ENCODE data around the gene SETBP1. TPM values are rescaled to one million over a fixed set of nuclear protein-coding genes. Genes with fewer than 3 reads are reported as not detected.

The SETBP1 gene
- total and polyA plus RNA-seq, 2 of the 8 experiments (the other 6 are each of a cell fraction or from before 2014, with no cell fraction given): 2.0 to 6.5 TPM

DNA sequence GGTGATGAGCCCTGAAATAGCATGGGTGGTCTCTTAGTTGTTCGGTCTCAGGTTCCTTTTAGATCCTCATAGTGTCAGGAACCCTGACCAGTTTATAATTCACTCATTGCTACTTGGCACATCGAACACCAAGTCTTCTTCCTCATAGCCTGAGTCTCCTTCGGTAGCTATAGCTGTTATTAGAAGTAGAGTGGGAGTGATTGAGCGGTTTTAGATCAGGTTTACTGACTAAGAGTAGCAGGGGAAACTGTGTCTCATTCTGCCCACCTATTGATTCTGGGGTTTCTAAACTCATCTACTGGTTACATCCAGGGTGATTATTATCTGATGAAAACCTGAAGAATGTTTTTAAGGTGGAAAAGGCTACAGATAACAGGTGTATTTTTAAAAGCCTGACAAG lies 114.6 kb downstream of the SETBP1 start:
- no peak overlapping the region for H3K4me2 ChIP-seq (ENCODE audit: insufficient read depth in 1 of 2, low read depth in 2 of 2, low read length in 2 of 2)
- H3K9me3 ChIP-seq (ENCODE audit: insufficient read depth in 2 of 2, low read depth in 1 of 2, low read length in 1 of 2): no peaks in the 10 kb centered on the region
- H3K14ac ChIP-seq (ENCODE audit: insufficient read length): no peak overlapping the region
- H3K27ac ChIP-seq (ENCODE audit: low read depth, low read length): no peak overlapping the region
- no peak overlapping the region for H2BK5ac ChIP-seq (ENCODE audit: low read depth, low read length)
- ChIA-PET POLR2A (ENCODE audit: partially characterized antibody) (no interaction called here), CTCF (ENCODE audit: partially characterized antibody) (interaction anchor here (1.3 kb wide), 1 partner anchor 15 kb away, joined by 3 read pairs; no protein-coding TSS in a partner anchor)
- peaks cover 0 to 4% (median 4%) of the 10 kb centered on the region in 4 experiments; a peak in 4 of 7 replicates for H3K4me1 ChIP-seq (replicated peaks in 1 of 4; ENCODE audit: control insufficient read depth in 3 of 4, insufficient read depth in 4 of 4, low read length in 3 of 4)
- H2BK12ac ChIP-seq (ENCODE audit: low read depth, low read length): no peak overlapping the region
- no peaks in the 10 kb centered on the region for H3K23me2 ChIP-seq (ENCODE audit: low read depth, low read length)
- no peak overlapping the region for H3K56ac ChIP-seq (replicated peaks; ENCODE audit: insufficient read length, low read depth, low read length)
- no peak for TF ChIP-seq GABPA (IDR thresholded peaks at IDR 0.05; ENCODE audit: borderline replicate concordance, insufficient read depth, low read length)
- TF ChIP-seq CBX5 (IDR thresholded peaks at IDR 0.05; ENCODE audit: low read depth, low read length): no peak
- no peak for TF ChIP-seq ASH2L (IDR thresholded peaks at IDR 0.05; ENCODE audit: low read length)
- no peak for TF ChIP-seq SIRT6 (IDR thresholded peaks at IDR 0.05; ENCODE audit: low read length)
- TF ChIP-seq, protein P1, sequence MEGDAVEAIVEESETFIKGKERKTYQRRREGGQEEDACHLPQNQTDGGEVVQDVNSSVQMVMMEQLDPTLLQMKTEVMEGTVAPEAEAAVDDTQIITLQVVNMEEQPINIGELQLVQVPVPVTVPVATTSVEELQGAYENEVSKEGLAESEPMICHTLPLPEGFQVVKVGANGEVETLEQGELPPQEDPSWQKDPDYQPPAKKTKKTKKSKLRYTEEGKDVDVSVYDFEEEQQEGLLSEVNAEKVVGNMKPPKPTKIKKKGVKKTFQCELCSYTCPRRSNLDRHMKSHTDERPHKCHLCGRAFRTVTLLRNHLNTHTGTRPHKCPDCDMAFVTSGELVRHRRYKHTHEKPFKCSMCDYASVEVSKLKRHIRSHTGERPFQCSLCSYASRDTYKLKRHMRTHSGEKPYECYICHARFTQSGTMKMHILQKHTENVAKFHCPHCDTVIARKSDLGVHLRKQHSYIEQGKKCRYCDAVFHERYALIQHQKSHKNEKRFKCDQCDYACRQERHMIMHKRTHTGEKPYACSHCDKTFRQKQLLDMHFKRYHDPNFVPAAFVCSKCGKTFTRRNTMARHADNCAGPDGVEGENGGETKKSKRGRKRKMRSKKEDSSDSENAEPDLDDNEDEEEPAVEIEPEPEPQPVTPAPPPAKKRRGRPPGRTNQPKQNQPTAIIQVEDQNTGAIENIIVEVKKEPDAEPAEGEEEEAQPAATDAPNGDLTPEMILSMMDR (IDR thresholded peaks at IDR 0.05; ENCODE audit: control extremely low read depth in 1 of 3, insufficient read depth in 1 of 3, low read depth in 1 of 3, low read length in 3 of 3): no peak
- TF ChIP-seq ZNF274 (IDR thresholded peaks at IDR 0.05; ENCODE audit: borderline replicate concordance, extremely low read depth, low read length): no peak
- no peak for TF ChIP-seq RBBP5 (IDR thresholded peaks at IDR 0.05; ENCODE audit: borderline replicate concordance, low read depth, low read length)
- TF ChIP-seq, protein P2, sequence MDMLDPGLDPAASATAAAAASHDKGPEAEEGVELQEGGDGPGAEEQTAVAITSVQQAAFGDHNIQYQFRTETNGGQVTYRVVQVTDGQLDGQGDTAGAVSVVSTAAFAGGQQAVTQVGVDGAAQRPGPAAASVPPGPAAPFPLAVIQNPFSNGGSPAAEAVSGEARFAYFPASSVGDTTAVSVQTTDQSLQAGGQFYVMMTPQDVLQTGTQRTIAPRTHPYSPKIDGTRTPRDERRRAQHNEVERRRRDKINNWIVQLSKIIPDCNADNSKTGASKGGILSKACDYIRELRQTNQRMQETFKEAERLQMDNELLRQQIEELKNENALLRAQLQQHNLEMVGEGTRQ (IDR thresholded peaks at IDR 0.05; ENCODE audit: low read length): no peak
- no peak for TF ChIP-seq RFX5 (IDR thresholded peaks at IDR 0.05; ENCODE audit: borderline replicate concordance, low read depth, low read length)
- no peak for TF ChIP-seq HDAC2 (IDR thresholded peaks at IDR 0.05; ENCODE audit: borderline replicate concordance in 1 of 2, low read depth in 2 of 2, low read length in 2 of 2)
- no peak for TF ChIP-seq SIX5 (IDR thresholded peaks at IDR 0.05; ENCODE audit: low read depth, low read length)
- H4K20me1 ChIP-seq (replicated peaks in 1 of 2; ENCODE audit: control insufficient read depth in 1 of 2, insufficient read depth in 2 of 2, low read length in 2 of 2): no peaks in the 10 kb centered on the region
- no peaks in the 10 kb centered on the region for H3K79me2 ChIP-seq (ENCODE audit: control insufficient read depth in 1 of 2, insufficient read depth in 2 of 2, low read length in 2 of 2)
- no peak overlapping the region for H2BK120ac ChIP-seq (replicated peaks; ENCODE audit: low read depth, low read length)
- no peak overlapping the region for H3K4me3 ChIP-seq (ENCODE audit: extremely low read depth in 1 of 4, insufficient read depth in 2 of 4, low read depth in 3 of 4, low read length in 4 of 4)
- no peaks in the 10 kb centered on the region for H3K27me3 ChIP-seq (replicated peaks in 1 of 4; ENCODE audit: control insufficient read depth in 3 of 4, extremely low read depth in 1 of 4, insufficient read depth in 3 of 4, low read length in 3 of 4)
- H2AFZ ChIP-seq (ENCODE audit: low read length): no peak overlapping the region
- no peak overlapping the region for H3K9ac ChIP-seq (replicated peaks in 1 of 4; ENCODE audit: extremely low read depth in 1 of 4, low read depth in 3 of 4, low read length in 3 of 4)
- no peak overlapping the region for H4K5ac ChIP-seq (ENCODE audit: insufficient read length, low read depth, low read length)
- H2BK20ac ChIP-seq (ENCODE audit: low read length): no peak overlapping the region
- FAIRE-seq (no peak), DNase-seq (ENCODE audit: low read depth in 1 of 2, low spot score in 2 of 2) (no peak)
- H4K91ac ChIP-seq (replicated peaks; ENCODE audit: insufficient read length, low read length): no peak overlapping the region
- no peak overlapping the region for H2BK15ac ChIP-seq (ENCODE audit: low read length)
- H3K18ac ChIP-seq (ENCODE audit: extremely low read depth, low read length): no peak overlapping the region
- no peak overlapping the region for H2AK5ac ChIP-seq (ENCODE audit: low read depth, low read length)
- no peak overlapping the region for H3K4ac ChIP-seq (replicated peaks; ENCODE audit: insufficient read length, low read depth, low read length)
- H4K8ac ChIP-seq (ENCODE audit: extremely low read depth, insufficient read depth, low read length): no peak overlapping the region
- 97% methylated on average over 4 of the region's 4 CpGs; no CpG with 5 or more reads in 1 of the 2 experiments for WGBS, 2 experiments (ENCODE audit: extremely low coverage in 1 of 2, insufficient coverage in 1 of 2, insufficient read length in 1 of 2, insufficient replicate concordance in 2 of 2, low coverage in 1 of 2, low lambda C conversion rate in 2 of 2, missing lambda C conversion rate in 1 of 2)
- no peaks in the 10 kb centered on the region for H3K79me1 ChIP-seq (ENCODE audit: low read depth, low read length)
- no peak overlapping the region for H3K23ac ChIP-seq (ENCODE audit: insufficient read length)
- no peaks in the 10 kb centered on the region for H3K36me3 ChIP-seq (ENCODE audit: control insufficient read depth in 2 of 4, insufficient read depth in 4 of 4, low read length in 3 of 4)

All from H1 (cell line).